BJ (cell line): ENCODE data around the gene PCDHB9. TPM values are rescaled to one million over a fixed set of nuclear protein-coding genes. Genes with fewer than 3 reads are reported as not detected.
A peak's percentile ranks its signal among the peaks of the same experiment; 100 is the strongest.
"Not testable (repeated sequence)": the region's sequence is repeated elsewhere in the genome, so short reads cannot be mapped to it uniquely, and the experiment has no call there.

ENCODE experiments used
- CTCF ChIA-PET: fragments of 350-600 bp; formaldehyde crosslinking; extraction: SDS; loops from one replicate; lab custom pipeline; 2021; ENCODE audit warnings: antibody characterized with exemption, inconsistent platforms; lab: Yijun Ruan, JAX
- POLR2A ChIA-PET: fragments of 300-600 bp; sonication (Branson Sonifier 250); formaldehyde crosslinking; extraction: SDS; loops from one replicate; lab custom pipeline; 2021; ENCODE audit warnings: antibody characterized with exemption; lab: Charles Lee
- DNase-seq: peaks from one replicate; pipeline ENCODE4 v3.0.0-alpha.2; 2011; ENCODE audit warnings: low read depth
- H3K27me3 ChIP-seq: 2 replicates; pipeline ENCODE4 v1.6.0; 2011; ENCODE audit warnings: low read length; ENCODE audit not compliant: control insufficient read depth, insufficient read depth
- H3K36me3 ChIP-seq: 2 replicates; pipeline ENCODE4 v1.5.1; 2011; ENCODE audit warnings: low read length; ENCODE audit not compliant: control insufficient read depth, insufficient read depth
- H3K4me3 ChIP-seq: 2 replicates; pipeline ENCODE4 v1.5.1; 2011; ENCODE audit warnings: low read depth, mild to moderate bottlenecking, control low read depth, low read length
- CTCF ChIP-seq: IDR thresholded peaks from 2 replicates; pipeline ENCODE4 v1.5.1; 2011; ENCODE audit warnings: low read depth, mild to moderate bottlenecking, control low read depth, inconsistent platforms, low read length, moderate library complexity; ENCODE audit not compliant: insufficient read depth
- polyA plus RNA-seq: library from polyadenylated mRNA; depleted of rRNA; stranded (reverse); fragments of >200 nt; gene quantifications from 2 replicates; pipeline ENCODE4 v1.2.3, GENCODE V29; 2011

PCDHB9 gene
- polyA plus RNA-seq, 1 experiment: 0.49 TPM

GRCh38 chr5:141179876-141180275 lies 7.1 kb upstream of the PCDHB9 start:
- H3K36me3 ChIP-seq, CTCF ChIA-PET, H3K27me3 ChIP-seq, POLR2A ChIA-PET, H3K4me3 ChIP-seq, DNase-seq: not testable (repeated sequence)

- no peak for TF ChIP-seq CTCF
- Histone ChIP-seq H3K36me3 (no peaks in the 10 kb centered on the region), H3K4me3 (no peak overlapping the region), H3K27me3 (no peaks in the 10 kb centered on the region)
- CTCF ChIA-PET: interaction anchor here (1.0 kb wide), 1 partner anchor 13 kb away, joined by 3 read pairs; no protein-coding TSS in a partner anchor
- no peak for DNase-seq
- POLR2A ChIA-PET: no interaction called here
Observed at GRCh38 chr5:141180313-141180712, 6.6 kb upstream of the PCDHB9 start.

GRCh38 chr5:141182248-141182647 lies 4.7 kb upstream of the PCDHB9 start, which contains the start of gene PCDHB16:
Gene PCDHB16, plus strand, starts transcription at chr5:141182387. Its CDS starts 173 bp downstream, at chr5:141182560.
- POLR2A ChIA-PET: no interaction called here
- H3K27me3 ChIP-seq: no peaks in the 10 kb centered on the region
- peak; percentile 33 for TF ChIP-seq CTCF
- CTCF ChIA-PET: interaction anchor here (0.6 to 1.6 kb wide), 10 partner anchors 9 to 409 kb away, joined by 3 to 5 read pairs (median 3); partner anchors contain the start of genes PCDHB10, PCDHB7 and PCDHGB7
- H3K36me3 ChIP-seq: no peaks in the 10 kb centered on the region
- no peak for DNase-seq
- peak within 1 kb of the TSS; percentile 2; the same call in 1 of the 2 replicates for H3K4me3 ChIP-seq

GRCh38 chr5:141184117-141184855 lies 2.7 kb upstream of the PCDHB9 start:
- H3K36me3 ChIP-seq, DNase-seq, CTCF ChIA-PET, POLR2A ChIA-PET, H3K4me3 ChIP-seq, H3K27me3 ChIP-seq: not testable (repeated sequence)

- H3K4me3 ChIP-seq, CTCF ChIA-PET, H3K27me3 ChIP-seq, H3K36me3 ChIP-seq, DNase-seq, POLR2A ChIA-PET: not testable (repeated sequence)
Observed at GRCh38 chr5:141188682-141189081, 1.7 kb downstream of the PCDHB9 start.

- POLR2A ChIA-PET, CTCF ChIA-PET: not testable (repeated sequence)
Observed at GRCh38 chr5:141189131-141189530, 2.2 kb downstream of the PCDHB9 start.

GRCh38 chr5:141192110-141192725 lies 5.3 kb downstream of the PCDHB9 start, which contains the start of gene PCDHB10:
Gene PCDHB10, plus strand, starts transcription at chr5:141192353. Its CDS starts 200 bp downstream, at chr5:141192553.
- ChIA-PET CTCF (interaction anchor here (0.7 to 1.6 kb wide), 10 partner anchors 8 to 371 kb away, joined by 3 to 4 read pairs (median 3); partner anchors contain the start of genes PCDHB16 and PCDHB8), POLR2A (no interaction called here)
- no peak within 1 kb of the TSS for H3K4me3 ChIP-seq

More at GRCh38 chr5:141189131-141189530, 2.2 kb downstream of the PCDHB9 start:
- DNase-seq, H3K4me3 ChIP-seq, H3K36me3 ChIP-seq, H3K27me3 ChIP-seq: not testable (repeated sequence)

GRCh38 chr5:141194332-141194731 lies 7.4 kb downstream of the PCDHB9 start:
- DNase-seq, POLR2A ChIA-PET, H3K27me3 ChIP-seq, H3K4me3 ChIP-seq, H3K36me3 ChIP-seq, CTCF ChIA-PET: not testable (repeated sequence)

More at GRCh38 chr5:141192110-141192725, 5.3 kb downstream of the PCDHB9 start, which contains the start of gene PCDHB10:
- peak; percentile 40; the same call in 1 of the 2 replicates for TF ChIP-seq CTCF
- no peaks in the 10 kb centered on the region for H3K36me3 ChIP-seq
- DNase-seq: no peak
- no peaks in the 10 kb centered on the region for H3K27me3 ChIP-seq
